NCI-H1694 (cell line): Measurements from ENCODE around the gene FAM200C.
A peak's percentile ranks its signal among the peaks of the same experiment; 100 is the strongest.
"Not testable (repeated sequence)": the region's sequence is repeated elsewhere in the genome, so short reads cannot be mapped to it uniquely, and the experiment has no call there.

Source experiments
- DNase-seq: peaks from one replicate; lab custom pipeline; 2025; lab: John Stamatoyannopoulos, UW

FAM200C gene

GRCh38 chr5:160399402-160400353 lies at the start of gene FAM200C:
TSS of gene FAM200C (minus strand) at chr5:160400054. CDS start at chr5:160395490, 4,564 bp downstream.
- peak; percentile 77 for DNase-seq

GRCh38 chr5:160449458-160449857 lies 49.6 kb upstream of the FAM200C start:
- no peak for DNase-seq

- DNase-seq, result no peak
Observed at GRCh38 chr5:160448886-160449285, 49.0 kb upstream of the FAM200C start.

- DNase-seq, result no peak
Observed at GRCh38 chr5:160445751-160446150, 45.9 kb upstream of the FAM200C start.

GRCh38 chr5:160445132-160445531 lies 45.3 kb upstream of the FAM200C start:
- DNase-seq, result no peak

- no peak for DNase-seq
Observed at GRCh38 chr5:160444407-160444806, 44.6 kb upstream of the FAM200C start.

GRCh38 chr5:160442824-160443431 lies 43.1 kb upstream of the FAM200C start:
- DNase-seq, result no peak

- no peak for DNase-seq
Observed at GRCh38 chr5:160441311-160441781, 41.5 kb upstream of the FAM200C start.

GRCh38 chr5:160439205-160439600 lies 39.3 kb upstream of the FAM200C start:
- DNase-seq, result peak; percentile 77

- DNase-seq, result peak; percentile 64
Observed at GRCh38 chr5:160438316-160439204, 38.7 kb upstream of the FAM200C start.

- no peak for DNase-seq
Observed at GRCh38 chr5:160437271-160437670, 37.4 kb upstream of the FAM200C start.

- DNase-seq, result not testable (repeated sequence)
Observed at GRCh38 chr5:160436661-160437060, 36.8 kb upstream of the FAM200C start.

GRCh38 chr5:160436017-160436416 lies 36.2 kb upstream of the FAM200C start:
- DNase-seq, result no peak

GRCh38 chr5:160435532-160435931 lies 35.7 kb upstream of the FAM200C start:
- no peak for DNase-seq

- DNase-seq, result peak; percentile 21
Observed at GRCh38 chr5:160434022-160434531, 34.2 kb upstream of the FAM200C start.

GRCh38 chr5:160432787-160433186 lies 32.9 kb upstream of the FAM200C start:
- DNase-seq, result no peak

- DNase-seq, result no peak
Observed at GRCh38 chr5:160432196-160432595, 32.3 kb upstream of the FAM200C start.

GRCh38 chr5:160427607-160428006 lies 27.8 kb upstream of the FAM200C start:
- DNase-seq, result no peak

GRCh38 chr5:160423099-160423498 lies 23.2 kb upstream of the FAM200C start:
- no peak for DNase-seq

- DNase-seq, result peak; percentile 89
Observed at GRCh38 chr5:160421625-160422258, 21.9 kb upstream of the FAM200C start, which contains the start of gene PTTG1. TSS of gene PTTG1 (plus strand) at chr5:160421855. CDS start at chr5:160422313, 458 bp downstream.

GRCh38 chr5:160420331-160420610 lies 20.4 kb upstream of the FAM200C start:
- DNase-seq, result no peak
